Mesenteric fat pad (tissue), 1 donor: ENCODE data around the gene GRID2. TPM values are rescaled to one million over a fixed set of nuclear protein-coding genes. Genes with fewer than 3 reads are reported as not detected.
"Not testable (repeated sequence)": the region's sequence is repeated elsewhere in the genome, so short reads cannot be mapped to it uniquely, and the experiment has no call there.

ENCODE experiments used
- DNase-seq: peaks from one replicate; pipeline ENCODE4 v3.0.0-alpha.2; 2020; ENCODE audit warnings: low spot score
- total RNA-seq: library from RNA; stranded (reverse); fragmentation: NEBNext Ultra II Directional; extraction: Animal tissue kit (Norgen Biotek cat#: 25700); gene quantifications from one replicate; pipeline ENCODE4 v1.2.1, GENCODE V29; 2021
- donor health status: DM: yes; HTN: yes; CAD: no.

GRID2 gene
- total RNA-seq, 1 donor from 2014 or later: not detected

DNA sequence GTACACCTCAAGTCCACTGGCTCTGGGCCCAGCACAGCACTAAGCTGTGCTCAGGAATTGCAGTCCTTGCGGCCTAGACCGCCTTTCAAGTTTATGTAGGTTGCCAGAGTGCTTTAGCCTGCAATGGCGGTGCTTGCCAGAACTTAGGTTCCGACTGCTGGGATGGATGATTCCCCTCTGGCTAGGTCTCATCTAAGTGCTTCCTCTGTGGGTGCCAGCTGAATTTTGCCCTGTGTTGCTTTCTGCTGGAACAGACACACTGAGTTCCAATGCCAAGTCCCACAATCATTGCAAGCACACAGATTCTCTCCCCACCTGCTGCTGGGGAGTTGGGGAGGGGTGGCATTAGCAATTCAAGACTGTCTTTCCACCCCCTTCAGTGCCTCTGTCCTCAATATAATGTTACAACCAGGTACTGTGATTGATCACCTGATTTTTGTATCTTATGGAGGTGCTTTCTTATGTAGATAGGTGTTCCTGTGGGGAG, 129.5 kb downstream of the GRID2 start:
- DNase-seq: no peak

DNA sequence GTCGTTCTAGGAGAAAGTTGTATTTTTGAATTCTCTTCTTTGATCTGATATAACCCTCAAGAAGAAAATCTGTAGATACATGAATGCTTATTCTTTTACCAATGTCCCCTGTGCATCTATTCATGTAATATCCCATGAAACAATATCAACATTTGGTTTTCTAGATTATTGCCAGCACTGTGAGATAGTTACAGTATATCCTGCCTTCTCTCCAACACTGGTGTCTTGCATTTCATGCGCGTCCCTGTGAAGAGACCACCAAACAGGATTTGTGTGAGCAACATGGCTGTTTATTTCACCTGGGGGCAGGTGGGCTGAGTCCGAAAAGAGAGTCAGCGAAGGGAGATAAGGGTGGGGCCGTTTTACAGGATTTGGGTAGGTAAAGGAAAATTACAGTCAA, 135.0 kb downstream of the GRID2 start:
- not testable (repeated sequence) for DNase-seq

DNA sequence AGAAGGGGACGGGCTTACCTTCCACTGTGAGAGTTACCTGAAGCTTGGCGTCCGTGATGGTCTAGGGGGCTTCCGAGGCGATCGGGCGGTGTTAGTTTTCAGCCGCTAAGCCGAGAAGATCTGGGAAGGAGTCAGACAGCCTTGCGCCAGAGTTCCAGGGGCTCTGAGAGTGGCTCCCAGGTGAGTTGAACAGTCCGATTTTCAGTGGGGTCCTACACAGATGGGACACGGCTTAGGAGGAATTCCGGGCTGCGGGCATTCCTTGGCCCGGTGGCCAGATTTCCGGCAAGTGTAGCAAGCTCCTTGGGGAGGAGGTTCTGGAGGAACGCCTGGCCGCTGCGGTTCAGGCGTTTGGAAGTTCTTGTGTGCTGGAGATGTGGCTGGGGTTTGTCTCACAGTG, 138.4 kb downstream of the GRID2 start:
- DNase-seq: not testable (repeated sequence)

DNA sequence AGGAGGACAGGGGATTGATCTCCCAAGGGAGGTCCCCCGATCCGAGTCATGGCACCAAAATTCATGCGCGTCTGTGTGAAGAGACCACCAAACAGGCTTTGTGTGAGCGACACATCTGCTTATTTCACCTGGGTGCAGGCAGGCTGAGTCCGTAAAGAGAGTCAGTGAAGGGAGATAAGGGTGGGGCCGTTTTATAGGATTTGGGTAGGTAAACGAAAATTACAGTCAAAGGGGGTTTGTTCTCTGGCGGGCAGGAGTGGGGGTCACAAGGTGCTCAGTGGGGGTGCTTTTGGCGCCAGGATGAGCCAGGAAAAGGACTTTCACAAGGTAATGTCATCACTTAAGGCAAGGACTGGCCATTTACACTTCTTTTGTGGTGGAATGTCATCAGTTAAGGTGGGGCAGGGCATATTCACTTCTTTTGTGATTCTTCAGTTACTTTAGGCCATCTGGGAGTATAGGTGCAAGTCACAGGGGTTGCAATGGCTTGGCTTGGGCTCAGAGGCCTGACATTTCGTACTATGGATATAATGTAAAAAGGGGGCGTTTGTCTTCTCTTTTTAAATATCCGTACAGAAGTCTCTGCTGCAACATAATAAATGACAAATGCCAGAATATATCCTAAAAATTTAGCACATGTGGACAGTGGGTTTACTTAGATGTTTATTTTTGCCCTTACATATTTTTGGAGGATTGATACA, 140.5 kb downstream of the GRID2 start:
- not testable (repeated sequence) for DNase-seq

DNA sequence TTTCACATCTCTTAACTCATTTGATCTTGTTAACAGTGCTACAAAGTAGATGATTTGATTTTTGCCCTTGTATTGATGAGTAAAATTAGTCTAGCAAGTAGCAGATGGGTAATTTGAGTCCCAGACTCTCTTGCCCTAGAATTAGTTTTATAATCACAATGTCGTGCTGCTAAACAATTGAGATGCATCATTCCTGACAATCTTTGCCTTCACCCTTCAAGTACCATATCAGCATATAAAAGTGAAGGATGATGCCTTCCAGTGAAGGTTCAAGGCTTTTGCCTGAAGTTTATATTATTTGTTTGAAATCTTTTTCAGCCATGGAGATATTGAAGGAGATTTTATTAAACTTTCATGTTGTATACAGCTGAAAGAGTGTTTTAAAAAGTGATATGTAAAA, 141.4 kb downstream of the GRID2 start:
- no peak for DNase-seq

DNA sequence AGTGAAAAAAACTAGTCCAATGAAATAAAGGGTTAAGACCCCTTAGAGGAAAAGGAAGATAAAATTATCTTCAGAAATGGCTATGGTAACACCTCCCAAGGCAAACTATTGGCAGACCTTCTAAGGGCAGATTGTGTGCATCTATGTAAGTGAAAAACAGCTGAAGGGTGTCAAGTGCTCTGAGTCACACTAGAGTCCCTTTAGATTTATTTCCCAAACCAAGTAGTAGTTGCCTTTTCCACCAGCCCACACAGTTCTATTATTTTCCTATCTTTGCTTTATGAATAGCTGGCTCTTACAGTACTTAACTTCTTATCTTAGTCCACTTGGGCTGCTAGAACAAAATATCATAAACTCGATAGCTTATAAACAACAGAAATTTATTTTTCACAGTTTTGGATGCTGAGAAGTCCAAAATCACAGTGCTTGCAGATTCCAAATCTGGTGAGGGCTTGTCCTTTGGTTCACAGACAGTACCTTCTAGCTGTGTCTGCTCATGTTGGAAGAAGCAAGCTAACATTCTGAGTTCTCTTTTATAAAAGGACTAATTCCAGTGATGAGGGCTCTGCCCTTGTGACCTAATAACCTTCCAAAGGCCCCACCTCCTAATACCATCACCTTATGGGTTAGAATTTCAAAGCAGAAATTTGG, 143.6 kb downstream of the GRID2 start:
- no peak for DNase-seq

DNA sequence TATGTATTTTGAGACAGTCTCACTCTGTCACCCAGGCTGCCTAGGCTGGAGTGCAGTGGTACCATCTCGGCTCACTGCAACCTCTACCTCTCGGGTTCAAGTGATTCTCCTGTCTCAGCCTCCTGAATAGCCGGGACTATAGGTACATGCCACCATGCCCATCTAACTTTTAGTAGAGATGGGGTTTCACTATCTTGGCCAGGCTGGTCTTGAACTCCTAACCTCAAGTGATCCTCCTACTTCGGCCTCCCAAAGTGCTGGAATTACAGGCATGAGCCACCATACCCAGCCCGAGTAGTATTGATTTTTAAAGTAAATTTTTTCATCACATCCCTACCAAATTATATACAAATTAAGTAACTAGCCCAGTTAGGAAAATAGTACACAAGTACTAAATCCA, 144.4 kb downstream of the GRID2 start:
- DNase-seq: not testable (repeated sequence)

DNA sequence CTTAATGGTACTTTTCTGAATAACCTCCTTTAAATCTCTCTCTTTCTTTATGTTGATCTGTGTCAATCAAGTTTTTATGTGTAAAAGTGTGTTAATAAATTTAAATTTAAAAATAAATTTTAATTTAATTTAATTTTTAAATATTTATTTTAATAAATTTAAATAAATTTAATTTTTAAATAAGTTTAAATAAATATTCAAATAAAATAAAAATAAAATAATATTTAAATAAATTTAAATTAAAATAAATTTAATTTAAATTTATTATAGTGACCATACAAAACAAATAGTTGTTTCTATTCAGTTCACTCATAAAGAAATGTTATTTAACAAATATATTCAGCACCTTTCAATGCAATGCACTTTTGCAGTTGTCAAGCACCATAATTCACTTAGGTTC, 146.9 kb downstream of the GRID2 start:
- no peak for DNase-seq

DNA sequence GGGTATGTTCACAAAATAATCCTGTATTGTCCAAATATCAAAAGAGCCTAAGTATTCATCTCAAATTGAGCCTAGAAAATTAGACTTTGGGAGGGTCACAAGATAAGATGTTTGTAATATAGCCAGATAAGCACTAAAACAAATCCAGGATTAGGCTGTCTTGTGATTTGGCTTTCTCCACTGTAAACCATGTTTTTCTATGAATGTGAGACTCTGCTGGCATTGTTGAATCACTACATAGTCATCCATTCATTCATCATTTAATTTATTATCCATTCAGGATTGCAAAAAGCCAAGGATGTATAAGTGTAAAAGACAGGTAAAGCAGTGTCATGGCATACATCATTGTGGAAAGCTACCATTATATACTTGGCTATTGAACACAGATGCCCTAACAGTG, 148.0 kb downstream of the GRID2 start:
- DNase-seq: no peak

DNA sequence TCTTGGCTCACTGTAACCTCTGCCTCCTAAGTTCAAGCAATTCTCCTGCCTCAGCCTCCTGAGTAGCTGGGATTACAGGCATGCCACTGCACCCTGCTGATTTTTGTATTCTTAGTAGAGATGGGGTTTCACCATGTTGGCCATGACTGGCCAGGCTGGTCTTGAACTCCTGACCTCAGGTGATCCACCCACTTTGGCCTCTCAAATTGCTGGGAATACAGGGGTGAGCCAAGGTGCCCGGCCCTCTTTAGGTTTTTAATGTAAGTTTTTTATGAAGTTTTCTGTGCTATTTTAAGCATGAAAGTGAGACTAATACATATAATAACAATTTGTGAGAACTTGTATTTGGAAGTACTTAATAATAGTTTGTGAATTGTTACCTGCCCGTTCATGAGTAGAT, 148.6 kb downstream of the GRID2 start:
- DNase-seq: not testable (repeated sequence)

DNA sequence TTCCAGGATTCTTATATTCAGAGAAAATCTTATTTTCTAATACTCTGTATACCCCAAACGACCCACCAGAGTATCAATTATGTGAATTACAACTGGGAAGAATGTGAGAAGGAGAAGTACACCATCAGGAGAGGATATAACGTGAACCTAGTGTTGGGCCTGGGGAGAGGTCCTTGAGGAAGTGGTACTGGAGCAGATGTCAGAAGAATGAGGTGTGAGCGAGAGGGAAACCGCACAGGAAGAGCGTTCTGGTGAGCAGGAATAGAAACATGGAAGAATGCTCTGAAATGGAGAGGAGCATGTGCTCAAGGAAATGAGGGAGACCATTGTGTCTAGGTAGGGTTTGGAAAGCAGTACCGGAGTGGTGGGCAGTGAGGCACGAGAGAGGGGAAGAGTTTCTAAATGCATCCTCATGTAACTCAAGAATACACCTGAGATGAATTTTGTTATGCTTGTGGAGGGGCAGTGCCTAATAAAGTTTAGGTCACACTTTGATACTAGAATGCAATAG, 151.6 kb downstream of the GRID2 start:
- DNase-seq: no peak

DNA sequence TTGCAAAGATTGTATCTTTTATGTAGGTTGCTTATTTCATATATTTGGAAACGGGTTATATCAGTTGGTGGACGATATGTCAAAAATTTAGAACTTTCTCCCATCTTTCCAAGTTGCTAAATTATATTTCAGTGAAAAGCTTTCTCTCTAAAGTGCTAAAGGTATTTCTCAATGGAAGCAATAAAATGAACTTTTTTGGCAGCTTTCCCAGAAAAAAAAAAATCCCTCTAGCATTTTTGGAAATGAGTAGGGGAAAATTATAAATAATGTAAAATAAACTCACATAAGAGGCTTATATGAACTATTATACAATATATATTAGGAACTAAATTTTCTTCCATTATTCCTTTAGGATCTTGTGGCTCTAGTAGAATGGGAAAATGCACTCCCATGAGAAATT, 152.2 kb downstream of the GRID2 start:
- DNase-seq: no peak

DNA sequence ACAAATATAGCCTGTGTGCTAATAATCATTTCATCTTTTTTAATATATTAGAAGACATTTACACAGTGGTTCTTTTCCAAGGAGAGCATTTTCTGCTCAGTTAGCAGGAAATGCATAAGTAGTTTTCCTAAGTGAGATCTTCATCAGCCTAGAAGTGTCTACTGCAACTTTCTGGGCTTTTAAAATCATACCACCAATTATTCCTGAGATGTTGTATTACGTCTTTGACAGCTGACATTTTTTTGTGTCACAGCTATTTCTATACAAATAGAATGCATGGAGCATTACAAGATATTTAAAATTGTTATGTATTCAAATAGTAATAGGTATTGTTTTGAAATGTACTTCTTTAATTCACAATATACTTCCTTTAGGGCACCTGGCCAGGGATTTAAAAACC, 158.0 kb downstream of the GRID2 start:
- DNase-seq: no peak

DNA sequence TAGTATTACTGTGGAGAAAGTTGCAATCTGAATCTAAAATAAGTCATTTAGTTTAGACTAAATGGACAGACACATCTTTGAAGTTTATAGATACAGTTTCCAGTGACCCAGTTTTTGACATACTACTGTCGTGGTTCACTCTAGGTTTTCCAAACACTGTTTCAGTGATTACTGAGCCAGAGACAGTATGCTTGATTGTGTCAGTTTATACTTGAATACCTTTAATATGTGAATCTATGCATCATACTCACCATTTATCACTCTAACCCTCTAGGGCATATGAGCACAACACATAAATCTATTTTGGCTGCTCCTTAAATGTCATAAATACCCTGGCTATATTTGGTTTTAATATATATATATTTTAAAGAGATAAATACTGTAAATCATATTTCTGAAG, 173.5 kb downstream of the GRID2 start:
- no peak for DNase-seq

DNA sequence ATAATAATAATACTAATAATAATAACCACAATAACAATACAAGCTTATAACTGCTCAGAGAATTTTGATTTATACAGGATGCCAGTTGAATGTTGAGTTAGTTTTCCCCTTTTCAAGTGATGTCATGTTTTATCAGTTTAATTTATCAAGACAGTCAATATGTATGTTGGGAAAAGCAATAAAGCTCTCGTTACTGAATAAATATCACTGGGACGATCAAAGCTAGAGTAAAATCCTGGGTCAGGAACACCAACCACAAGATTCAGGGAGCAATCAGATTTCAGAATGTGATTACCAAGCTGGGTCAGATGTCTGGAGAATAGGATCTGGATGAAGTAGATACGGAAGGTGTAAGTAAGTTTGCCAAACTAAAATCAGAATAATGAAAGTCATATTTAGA, 179.6 kb downstream of the GRID2 start:
- no peak for DNase-seq

DNA sequence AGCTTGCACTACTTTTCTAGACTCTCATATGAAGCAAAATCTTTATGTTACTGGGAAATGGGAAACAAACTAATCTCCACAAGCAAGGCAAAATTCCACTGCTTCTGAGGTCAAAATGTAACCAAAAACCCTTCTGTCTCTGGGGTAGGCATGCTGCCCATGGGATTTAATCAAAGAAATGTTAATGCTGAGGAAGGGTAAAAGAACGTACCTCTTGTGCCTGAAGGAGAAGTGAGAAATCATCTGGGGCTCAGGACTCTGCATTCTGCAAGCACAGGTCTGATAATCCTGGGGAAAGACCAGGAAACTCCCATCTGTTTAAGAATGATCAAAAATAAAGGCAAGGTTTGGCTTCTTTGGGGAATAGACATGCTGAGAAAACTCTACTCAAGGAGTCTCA, 184.7 kb downstream of the GRID2 start:
- no peak for DNase-seq

DNA sequence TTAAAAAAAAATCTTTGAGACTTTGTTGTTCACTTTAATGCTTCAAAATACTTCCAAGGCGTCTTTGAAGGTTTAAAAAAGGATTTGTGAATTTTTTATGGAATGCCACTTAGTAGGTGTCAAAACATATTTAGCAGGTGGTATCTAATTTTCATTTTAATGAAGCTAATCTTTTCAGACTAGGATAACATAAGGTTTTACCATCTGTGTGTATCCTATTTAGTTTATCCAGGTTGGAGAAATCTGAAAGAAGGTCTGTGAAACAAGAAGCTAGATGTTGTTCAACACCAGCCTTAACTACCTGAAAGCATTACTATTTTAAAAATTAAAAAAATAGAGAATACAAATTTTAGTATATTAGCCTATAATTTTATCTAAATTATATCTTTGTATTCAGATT, 193.4 kb downstream of the GRID2 start:
- DNase-seq: no peak

DNA sequence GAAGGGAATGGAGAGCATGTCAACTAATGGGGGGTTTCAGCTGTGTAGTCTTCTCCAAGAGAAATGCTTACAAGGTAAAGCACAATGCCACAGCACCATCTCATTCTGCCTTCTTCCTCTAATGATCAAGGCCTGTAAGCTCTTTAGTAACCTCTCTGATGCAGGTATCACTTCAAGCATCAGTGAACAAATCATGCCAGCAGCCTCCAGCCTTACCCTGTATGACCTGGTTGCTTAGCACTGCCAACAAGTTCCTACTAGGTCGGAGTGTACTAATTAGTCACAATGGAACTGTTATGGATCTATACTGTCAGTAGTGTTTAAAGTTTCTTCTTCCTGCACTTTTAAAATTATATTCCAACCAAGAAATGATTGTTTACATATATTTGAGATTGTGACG, 197.7 kb downstream of the GRID2 start:
- DNase-seq: no peak

DNA sequence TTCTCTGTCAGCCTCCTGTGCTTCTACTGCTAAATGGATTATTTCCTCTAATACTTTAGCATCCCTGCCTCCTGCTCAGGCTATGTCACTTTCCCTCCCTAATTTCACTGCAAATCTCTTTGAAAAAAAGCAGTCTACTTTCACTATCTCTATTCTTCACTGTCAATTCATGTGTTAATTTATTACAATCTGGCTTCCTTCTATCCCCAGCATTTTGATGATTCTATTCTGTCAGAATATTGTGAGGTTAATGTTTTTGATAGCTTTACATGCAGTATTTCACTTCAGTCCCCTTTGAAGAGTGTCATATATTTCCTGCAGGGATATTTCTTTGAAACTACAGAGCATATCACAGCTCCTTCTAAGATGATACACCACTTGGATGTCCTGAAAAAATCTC, 203.2 kb downstream of the GRID2 start:
- DNase-seq: no peak

DNA sequence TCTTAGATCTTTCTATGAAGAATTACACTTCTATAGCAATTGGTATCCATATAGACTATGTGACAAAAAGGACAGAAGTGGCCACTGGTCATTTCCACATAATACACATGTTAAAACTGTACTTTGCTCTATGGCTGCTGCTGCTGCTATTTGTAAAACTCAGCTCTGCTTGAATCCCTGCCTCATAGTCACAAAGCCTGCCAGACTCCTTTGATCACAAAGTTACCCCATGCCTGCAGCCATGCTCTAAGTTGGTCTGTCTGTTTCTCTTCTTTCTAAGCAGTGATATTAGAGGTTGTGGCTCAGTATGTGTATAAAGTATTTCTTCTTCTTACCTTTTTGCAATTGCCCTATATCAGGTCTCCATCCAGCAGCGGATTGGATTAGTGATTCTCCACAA, 210.9 kb downstream of the GRID2 start:
- DNase-seq: no peak

DNA sequence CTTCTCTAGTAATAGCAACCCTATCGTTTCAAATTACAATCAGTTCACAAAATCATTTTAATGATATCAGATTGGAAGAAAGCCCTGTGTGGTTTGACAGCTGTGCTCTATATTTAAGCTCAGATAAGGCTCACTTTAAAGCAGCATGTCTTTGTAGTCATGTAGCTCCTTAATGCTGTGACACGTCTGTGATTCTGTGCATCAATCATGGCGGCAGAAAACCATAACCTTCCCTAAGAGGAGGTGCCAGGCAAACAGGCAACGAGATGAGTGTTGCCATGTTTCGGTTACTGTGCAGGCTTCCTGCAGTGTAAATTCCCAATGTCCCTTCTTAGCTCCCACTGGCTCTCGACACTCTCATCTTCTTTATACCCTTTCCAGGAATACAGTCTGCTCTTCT, 212.7 kb downstream of the GRID2 start:
- no peak for DNase-seq

DNA sequence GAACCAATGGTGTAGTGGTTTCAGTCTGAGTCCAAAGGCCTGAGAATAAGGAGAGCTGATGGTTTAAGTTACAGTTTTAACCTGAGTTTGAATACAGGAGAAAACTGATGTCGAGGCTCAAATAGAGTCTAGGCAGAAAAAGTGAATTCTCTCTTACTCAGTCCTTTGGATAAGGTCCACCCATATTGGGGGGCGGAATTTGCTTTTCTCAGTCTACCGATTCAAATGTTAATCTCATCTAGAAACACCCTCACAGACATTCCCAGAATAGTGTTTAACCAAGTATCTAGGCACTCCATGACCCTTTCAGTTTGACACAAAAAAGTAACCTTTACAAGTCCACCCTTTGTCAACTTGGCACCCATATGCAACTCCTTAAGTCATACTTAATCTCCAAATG, 216.0 kb downstream of the GRID2 start:
- no peak for DNase-seq

DNA sequence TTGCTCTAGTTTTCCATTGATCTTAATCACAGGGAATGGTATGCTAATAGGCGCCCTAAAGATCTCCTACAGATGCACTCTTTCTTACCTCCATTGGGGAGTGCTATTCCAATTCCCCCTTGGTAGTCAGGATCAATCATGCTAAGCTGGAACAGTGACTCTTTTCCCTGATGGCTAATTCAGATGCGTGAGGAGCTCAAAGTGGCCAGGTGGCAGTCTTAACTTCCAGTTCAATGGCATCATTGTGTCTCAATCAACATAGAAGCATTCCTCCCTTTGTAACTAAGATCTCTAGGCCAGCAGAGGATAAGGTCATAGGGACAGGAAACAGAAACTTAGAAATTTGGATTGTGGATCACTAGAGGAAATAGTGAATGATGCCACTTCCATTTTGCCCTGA, 216.8 kb downstream of the GRID2 start:
- DNase-seq: no peak
